HepG2 (cell line): ENCODE measurements around the gene TMEM231. TPM values are rescaled to one million over a fixed set of nuclear protein-coding genes. Genes with fewer than 3 reads are reported as not detected.

ENCODE experiments used
- ATAC-seq: fragments of 200-7000 bp; cut with Tn5 transposase; 3 replicates; pipeline ENCODE4 v1.9.1; 2020; ENCODE audit warnings: mild to moderate bottlenecking, moderate library complexity
- BruUV-seq: library from RNA; stranded (reverse); fragments of 400-500 nt; replicated peaks from 2 replicates; lab custom pipeline; 2021; lab: Mats Ljungman, UMichigan
- CTCF ChIA-PET: fragments of 300-600 bp; formaldehyde crosslinking; extraction: SDS; loops from one replicate; lab custom pipeline; 2021; ENCODE audit warnings: low total read pairs, inconsistent platforms, low intra/inter-chr PET ratio; lab: Yijun Ruan, JAX
- POLR2A ChIA-PET: fragments of 350-600 bp; sonication (Branson Sonifier 250); formaldehyde crosslinking; loops from one replicate; lab custom pipeline; 2020; ENCODE audit warnings: antibody characterized with exemption, inconsistent platforms; lab: Yijun Ruan, JAX
- DNase-seq: peaks from one replicate; pipeline ENCODE4 v3.0.0-alpha.2; 2015; ENCODE audit warnings: low spot score
- FAIRE-seq: peaks from 3 replicates; lab custom pipeline; 2011; peaks lifted over from hg19 to GRCh38; lab: Jason Lieb, UNC
- H2AFZ ChIP-seq: one replicate; pipeline ENCODE4 v1.6.1; 2011; ENCODE audit warnings: low read length, inconsistent platforms
- H3K27ac ChIP-seq: fragments of 300-600 bp; 3 replicates; pipeline ENCODE4 v1.8.0; 2011; ENCODE audit warnings: mixed run types, mild to moderate bottlenecking, mixed read lengths, low read length, inconsistent platforms; ENCODE audit not compliant: insufficient read depth; ENCODE audit errors: extremely low read length
- H3K27me3 ChIP-seq, 2 experiments: fragments of 200-600 bp in 1 of 2; 2 replicates in 1 of 2; 3 replicates in 1 of 2; pipeline versions ENCODE4 v1.6.0 to v1.8.0; 2011; ENCODE audit warnings: low read length in 2 of 2, mild to moderate bottlenecking in 2 of 2, moderate library complexity in 2 of 2, inconsistent platforms in 1 of 2; ENCODE audit not compliant: insufficient read depth in 2 of 2, control insufficient read depth in 1 of 2
- H3K36me3 ChIP-seq, 2 experiments: fragments of 200-600 bp in 1 of 2; replicated peaks in 1 of 2; 2 replicates in 1 of 2; 3 replicates in 1 of 2; pipeline versions ENCODE4 v1.5.1 to v1.8.0; 2011; ENCODE audit warnings: low read length in 2 of 2, inconsistent platforms in 1 of 2; ENCODE audit not compliant: insufficient read depth in 2 of 2, control insufficient read depth in 1 of 2
- H3K4me1 ChIP-seq: 2 replicates; pipeline ENCODE4 v1.5.1; 2012; ENCODE audit warnings: low read length, inconsistent platforms; ENCODE audit not compliant: insufficient read depth
- H3K4me2 ChIP-seq: 2 replicates; pipeline ENCODE4 v1.6.0; 2011; ENCODE audit warnings: low read depth, low read length, inconsistent platforms
- H3K4me3 ChIP-seq, 3 experiments: fragments of 200-600 bp in 1 of 3; sonication (generic), shearing (Covaris generic) in 1 of 3; replicated peaks in 1 of 3; 2 replicates each; pipeline ENCODE4 v1.5.1; 2011 to 2016; ENCODE audit warnings: low read length in 3 of 3, inconsistent platforms in 2 of 3, low read depth in 2 of 3, mild to moderate bottlenecking in 2 of 3, control low read depth in 1 of 3, mixed read lengths in 1 of 3; ENCODE audit not compliant: insufficient read depth in 1 of 3
- H3K79me2 ChIP-seq: one replicate; pipeline ENCODE4 v1.6.1; 2011; ENCODE audit warnings: low read length, inconsistent platforms; ENCODE audit not compliant: insufficient read depth
- H3K9ac ChIP-seq: 2 replicates; pipeline ENCODE4 v1.6.0; 2011; ENCODE audit warnings: mild to moderate bottlenecking, low read depth, low read length, inconsistent platforms; ENCODE audit not compliant: insufficient read depth
- H3K9me3 ChIP-seq: 2 replicates; pipeline ENCODE4 v1.5.1; 2012; ENCODE audit warnings: mild to moderate bottlenecking, low read length
- H4K20me1 ChIP-seq: 2 replicates; pipeline ENCODE4 v1.6.0; 2011; ENCODE audit warnings: inconsistent platforms, mild to moderate bottlenecking, low read length, moderate library complexity; ENCODE audit not compliant: insufficient read depth
- HNRNPH1 ChIP-seq: fragments of 200-400 bp; formaldehyde crosslinking; optimal IDR thresholded peaks from 2 replicates; pipeline ENCODE3; 2017; ENCODE audit warnings: mild to moderate bottlenecking, low read depth, low read length
- IRX3 ChIP-seq: sonication (generic); formaldehyde crosslinking; IDR thresholded peaks from 2 replicates; pipeline ENCODE4 v1.8.1; 2023; ENCODE audit warnings: mild to moderate bottlenecking, low read depth, missing genetic modification reagents, borderline replicate concordance
- MEIS1 ChIP-seq: sonication (generic); formaldehyde crosslinking; IDR thresholded peaks from 2 replicates; pipeline ENCODE4 v1.9.0; 2021; ENCODE audit warnings: mild to moderate bottlenecking, missing genetic modification reagents, moderate library complexity, borderline replicate concordance
- TEAD2 ChIP-seq: sonication (generic); formaldehyde crosslinking; IDR thresholded peaks from 2 replicates; pipeline ENCODE4 v1.9.0; 2021; ENCODE audit warnings: missing genetic modification reagents
- ZBTB3 ChIP-seq: sonication (generic); formaldehyde crosslinking; IDR thresholded peaks from 2 replicates; pipeline ENCODE4 v1.4.0; 2020; ENCODE audit warnings: low read depth, mild to moderate bottlenecking, moderate library complexity, missing genetic modification reagents, borderline replicate concordance
- ZBTB7A ChIP-seq: sonication (generic); formaldehyde crosslinking; IDR thresholded peaks from 2 replicates; pipeline ENCODE4 v1.8.0; 2022; ENCODE audit warnings: mild to moderate bottlenecking, missing genetic modification reagents
- WGBS: methylation state at CpG from one replicate; pipeline ENCODE4 v1.1.6; 2017; ENCODE audit warnings: low lambda C conversion rate; 5-methylcytosine and 5-hydroxymethylcytosine counted together
- in situ Hi-C: cut with HindIII; loops from 2 replicates; pipeline ENCODE4 v1.10.0; 2017; ENCODE audit warnings: low pct_unique_long_range_greater_than_20kb; ENCODE audit not compliant: extremely low pct_ligation_motif_present
- intact Hi-C: fragments of 100-400 bp; cut with micrococcal nuclease; formaldehyde crosslinking; loops from one replicate; pipeline ENCODE4 v1.10.0; 2022; ENCODE audit not compliant: unreplicated experiment
- polyA plus RNA-seq, 8 experiments: library from polyadenylated mRNA; depleted of rRNA in 3 of 8; stranded (reverse) in 7 of 8; unstranded in 1 of 8; fragments of >200 nt; fragmentation: Illumina TruSeq in 4 of 8; extraction: Trizol in 4 of 8; gene quantifications; 2 replicates each; pipeline versions ENCODE4 v1.2.1 to v1.2.3, GENCODE V29; 2011 to 2016; ENCODE audit warnings: low read depth in 4 of 8, missing spikeins in 1 of 8, mixed read lengths in 1 of 8; ENCODE audit not compliant: insufficient read depth in 1 of 8
- total RNA-seq, 5 experiments: library from RNA; depleted of rRNA; stranded (reverse); fragments of >200 nt; fragmentation: Illumina TruSeq; extraction: Trizol; gene quantifications; 2 replicates each; pipeline ENCODE4 v1.2.3, GENCODE V29; 2016; ENCODE audit warnings: low read depth in 1 of 5
- TF ChIP-seq, protein P1 (sequence below): sonication (generic); formaldehyde crosslinking; IDR thresholded peaks from 2 replicates; pipeline ENCODE4 v1.5.1; 2020; ENCODE audit warnings: mild to moderate bottlenecking, missing genetic modification reagents, moderate library complexity
- TF ChIP-seq, protein P2 (sequence below): sonication (generic); formaldehyde crosslinking; conservative IDR thresholded peaks from 2 replicates; pipeline ENCODE4 v1.4.0; 2020; ENCODE audit warnings: missing genetic modification reagents
- TF ChIP-seq, protein P3 (sequence below): sonication (generic); formaldehyde crosslinking; IDR thresholded peaks from 2 replicates; pipeline ENCODE4 v1.5.0; 2020; ENCODE audit warnings: mild to moderate bottlenecking, missing genetic modification reagents, moderate library complexity
- TF ChIP-seq, protein P4 (sequence below): sonication (generic); formaldehyde crosslinking; IDR thresholded peaks from 2 replicates; pipeline ENCODE4 v1.4.0; 2020; ENCODE audit warnings: missing genetic modification reagents, borderline replicate concordance

The TMEM231 gene
- total and polyA plus RNA-seq, 2 of the 13 experiments (the other 11 are each of a cell fraction or from before 2014, with no cell fraction given) = 3.5 to 7.4 TPM

DNA sequence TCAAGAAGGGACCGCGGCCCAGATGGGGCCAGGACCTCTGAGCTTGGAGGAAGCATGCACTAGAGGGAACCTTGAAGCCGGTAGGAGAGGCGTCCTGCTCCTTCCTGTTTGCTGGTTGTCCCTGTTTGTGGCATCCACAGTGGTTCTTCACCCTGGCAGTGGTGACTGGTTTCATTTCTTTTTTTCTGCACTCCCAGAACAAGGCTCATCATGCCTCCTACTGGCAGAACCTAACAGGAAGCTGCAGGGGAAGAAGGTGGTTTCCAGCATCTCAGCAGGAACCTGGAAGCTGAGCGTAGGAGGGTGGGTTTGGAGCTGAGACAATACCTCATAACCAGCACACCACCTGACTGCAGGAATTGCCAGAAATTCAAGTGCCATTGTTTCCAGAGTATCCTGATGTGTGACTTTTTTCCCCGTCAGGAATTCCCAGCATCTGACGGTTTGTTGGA is 5.8 kb downstream of the TMEM231 start:
- no TSS peak for BruUV-seq
- Histone ChIP-seq H3K36me3 (no peaks in the 10 kb centered on the region), H3K4me2 (peak overlapping the region; percentile 25; the same call in 1 of the 2 replicates), H3K27ac (no peak overlapping the region), H4K20me1 (no peaks in the 10 kb centered on the region), H3K27me3 (no peaks in the 10 kb centered on the region), H2AFZ (no peak overlapping the region), H3K9ac (no peak overlapping the region), H3K4me1 (peaks cover 12% of the 10 kb centered on the region; the same call in 1 of the 2 replicates), H3K4me3 (no peak overlapping the region), H3K9me3 (no peaks in the 10 kb centered on the region), H3K79me2 (no peaks in the 10 kb centered on the region)
- in situ Hi-C loops (no loop called here), intact Hi-C loops (loop anchor here (1.0 kb wide), 1 partner anchor 79 kb away; no protein-coding TSS in a partner anchor)
- POLR2A ChIA-PET = no interaction called here
- WGBS = 76% methylated on average over 7 of the region's 7 CpGs
- ATAC-seq = peak; percentile 45
- no peak for FAIRE-seq
- CTCF ChIA-PET = no interaction called here
- peak; percentile 58 for DNase-seq
- TF ChIP-seq HNRNPH1 (no peak), ZBTB3 (CRISPR knock-in tag) (no peak), IRX3 (CRISPR knock-in tag) (no peak), ZBTB7A (CRISPR knock-in tag) (no peak), MEIS1 (no peak), TEAD2 (no peak)
- TF ChIP-seq, protein P1, sequence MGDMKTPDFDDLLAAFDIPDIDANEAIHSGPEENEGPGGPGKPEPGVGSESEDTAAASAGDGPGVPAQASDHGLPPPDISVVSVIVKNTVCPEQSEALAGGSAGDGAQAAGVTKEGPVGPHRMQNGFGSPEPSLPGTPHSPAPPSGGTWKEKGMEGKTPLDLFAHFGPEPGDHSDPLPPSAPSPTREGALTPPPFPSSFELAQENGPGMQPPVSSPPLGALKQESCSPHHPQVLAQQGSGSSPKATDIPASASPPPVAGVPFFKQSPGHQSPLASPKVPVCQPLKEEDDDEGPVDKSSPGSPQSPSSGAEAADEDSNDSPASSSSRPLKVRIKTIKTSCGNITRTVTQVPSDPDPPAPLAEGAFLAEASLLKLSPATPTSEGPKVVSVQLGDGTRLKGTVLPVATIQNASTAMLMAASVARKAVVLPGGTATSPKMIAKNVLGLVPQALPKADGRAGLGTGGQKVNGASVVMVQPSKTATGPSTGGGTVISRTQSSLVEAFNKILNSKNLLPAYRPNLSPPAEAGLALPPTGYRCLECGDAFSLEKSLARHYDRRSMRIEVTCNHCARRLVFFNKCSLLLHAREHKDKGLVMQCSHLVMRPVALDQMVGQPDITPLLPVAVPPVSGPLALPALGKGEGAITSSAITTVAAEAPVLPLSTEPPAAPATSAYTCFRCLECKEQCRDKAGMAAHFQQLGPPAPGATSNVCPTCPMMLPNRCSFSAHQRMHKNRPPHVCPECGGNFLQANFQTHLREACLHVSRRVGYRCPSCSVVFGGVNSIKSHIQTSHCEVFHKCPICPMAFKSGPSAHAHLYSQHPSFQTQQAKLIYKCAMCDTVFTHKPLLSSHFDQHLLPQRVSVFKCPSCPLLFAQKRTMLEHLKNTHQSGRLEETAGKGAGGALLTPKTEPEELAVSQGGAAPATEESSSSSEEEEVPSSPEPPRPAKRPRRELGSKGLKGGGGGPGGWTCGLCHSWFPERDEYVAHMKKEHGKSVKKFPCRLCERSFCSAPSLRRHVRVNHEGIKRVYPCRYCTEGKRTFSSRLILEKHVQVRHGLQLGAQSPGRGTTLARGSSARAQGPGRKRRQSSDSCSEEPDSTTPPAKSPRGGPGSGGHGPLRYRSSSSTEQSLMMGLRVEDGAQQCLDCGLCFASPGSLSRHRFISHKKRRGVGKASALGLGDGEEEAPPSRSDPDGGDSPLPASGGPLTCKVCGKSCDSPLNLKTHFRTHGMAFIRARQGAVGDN = no peak
- TF ChIP-seq, protein P2, sequence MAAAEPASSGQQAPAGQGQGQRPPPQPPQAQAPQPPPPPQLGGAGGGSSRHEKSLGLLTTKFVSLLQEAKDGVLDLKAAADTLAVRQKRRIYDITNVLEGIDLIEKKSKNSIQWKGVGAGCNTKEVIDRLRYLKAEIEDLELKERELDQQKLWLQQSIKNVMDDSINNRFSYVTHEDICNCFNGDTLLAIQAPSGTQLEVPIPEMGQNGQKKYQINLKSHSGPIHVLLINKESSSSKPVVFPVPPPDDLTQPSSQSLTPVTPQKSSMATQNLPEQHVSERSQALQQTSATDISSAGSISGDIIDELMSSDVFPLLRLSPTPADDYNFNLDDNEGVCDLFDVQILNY (CRISPR knock-in tag) = no peak
- TF ChIP-seq, protein P3, sequence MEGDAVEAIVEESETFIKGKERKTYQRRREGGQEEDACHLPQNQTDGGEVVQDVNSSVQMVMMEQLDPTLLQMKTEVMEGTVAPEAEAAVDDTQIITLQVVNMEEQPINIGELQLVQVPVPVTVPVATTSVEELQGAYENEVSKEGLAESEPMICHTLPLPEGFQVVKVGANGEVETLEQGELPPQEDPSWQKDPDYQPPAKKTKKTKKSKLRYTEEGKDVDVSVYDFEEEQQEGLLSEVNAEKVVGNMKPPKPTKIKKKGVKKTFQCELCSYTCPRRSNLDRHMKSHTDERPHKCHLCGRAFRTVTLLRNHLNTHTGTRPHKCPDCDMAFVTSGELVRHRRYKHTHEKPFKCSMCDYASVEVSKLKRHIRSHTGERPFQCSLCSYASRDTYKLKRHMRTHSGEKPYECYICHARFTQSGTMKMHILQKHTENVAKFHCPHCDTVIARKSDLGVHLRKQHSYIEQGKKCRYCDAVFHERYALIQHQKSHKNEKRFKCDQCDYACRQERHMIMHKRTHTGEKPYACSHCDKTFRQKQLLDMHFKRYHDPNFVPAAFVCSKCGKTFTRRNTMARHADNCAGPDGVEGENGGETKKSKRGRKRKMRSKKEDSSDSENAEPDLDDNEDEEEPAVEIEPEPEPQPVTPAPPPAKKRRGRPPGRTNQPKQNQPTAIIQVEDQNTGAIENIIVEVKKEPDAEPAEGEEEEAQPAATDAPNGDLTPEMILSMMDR (CRISPR knock-in tag) = peak; percentile 81
- TF ChIP-seq, protein P4, sequence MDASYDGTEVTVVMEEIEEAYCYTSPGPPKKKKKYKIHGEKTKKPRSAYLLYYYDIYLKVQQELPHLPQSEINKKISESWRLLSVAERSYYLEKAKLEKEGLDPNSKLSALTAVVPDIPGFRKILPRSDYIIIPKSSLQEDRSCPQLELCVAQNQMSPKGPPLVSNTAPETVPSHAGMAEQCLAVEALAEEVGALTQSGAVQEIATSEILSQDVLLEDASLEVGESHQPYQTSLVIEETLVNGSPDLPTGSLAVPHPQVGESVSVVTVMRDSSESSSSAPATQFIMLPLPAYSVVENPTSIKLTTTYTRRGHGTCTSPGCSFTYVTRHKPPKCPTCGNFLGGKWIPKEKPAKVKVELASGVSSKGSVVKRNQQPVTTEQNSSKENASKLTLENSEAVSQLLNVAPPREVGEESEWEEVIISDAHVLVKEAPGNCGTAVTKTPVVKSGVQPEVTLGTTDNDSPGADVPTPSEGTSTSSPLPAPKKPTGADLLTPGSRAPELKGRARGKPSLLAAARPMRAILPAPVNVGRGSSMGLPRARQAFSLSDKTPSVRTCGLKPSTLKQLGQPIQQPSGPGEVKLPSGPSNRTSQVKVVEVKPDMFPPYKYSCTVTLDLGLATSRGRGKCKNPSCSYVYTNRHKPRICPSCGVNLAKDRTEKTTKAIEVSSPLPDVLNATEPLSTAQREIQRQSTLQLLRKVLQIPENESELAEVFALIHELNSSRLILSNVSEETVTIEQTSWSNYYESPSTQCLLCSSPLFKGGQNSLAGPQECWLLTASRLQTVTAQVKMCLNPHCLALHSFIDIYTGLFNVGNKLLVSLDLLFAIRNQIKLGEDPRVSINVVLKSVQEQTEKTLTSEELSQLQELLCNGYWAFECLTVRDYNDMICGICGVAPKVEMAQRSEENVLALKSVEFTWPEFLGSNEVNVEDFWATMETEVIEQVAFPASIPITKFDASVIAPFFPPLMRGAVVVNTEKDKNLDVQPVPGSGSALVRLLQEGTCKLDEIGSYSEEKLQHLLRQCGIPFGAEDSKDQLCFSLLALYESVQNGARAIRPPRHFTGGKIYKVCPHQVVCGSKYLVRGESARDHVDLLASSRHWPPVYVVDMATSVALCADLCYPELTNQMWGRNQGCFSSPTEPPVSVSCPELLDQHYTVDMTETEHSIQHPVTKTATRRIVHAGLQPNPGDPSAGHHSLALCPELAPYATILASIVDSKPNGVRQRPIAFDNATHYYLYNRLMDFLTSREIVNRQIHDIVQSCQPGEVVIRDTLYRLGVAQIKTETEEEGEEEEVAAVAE = no peak
